MG63 (cell line): ENCODE measurements around the gene DAGLB. TPM values are rescaled to one million over a fixed set of nuclear protein-coding genes. Genes with fewer than 3 reads are reported as not detected.
"Not testable (repeated sequence)": the region's sequence is repeated elsewhere in the genome, so short reads cannot be mapped to it uniquely, and the experiment has no call there.

Source experiments
- DNase-seq: peaks from one replicate; pipeline ENCODE4 v3.0.0-alpha.2; 2020
- H3K27me3 ChIP-seq: fragments of 250-450 bp; sonication (Bioruptor Pico); 2 replicates; pipeline ENCODE4 v1.5.1; 2020; ENCODE audit warnings: mild to moderate bottlenecking, moderate library complexity
- H3K36me3 ChIP-seq: fragments of 250-450 bp; sonication (Bioruptor Pico); 2 replicates; pipeline ENCODE4 v1.5.1; 2020; ENCODE audit warnings: mild to moderate bottlenecking, moderate library complexity
- H3K4me3 ChIP-seq: fragments of 250-450 bp; sonication (Bioruptor Pico); 2 replicates; pipeline ENCODE4 v1.5.1; 2020; ENCODE audit warnings: mild to moderate bottlenecking, moderate library complexity
- H3K9me3 ChIP-seq: fragments of 250-450 bp; sonication (Bioruptor Pico); 2 replicates; pipeline ENCODE4 v1.5.1; 2020; ENCODE audit warnings: mild to moderate bottlenecking, moderate library complexity
- total RNA-seq: library from RNA; depleted of rRNA; stranded (reverse); fragments of >200 nt; shearing (Covaris generic); gene quantifications from 2 replicates; pipeline ENCODE4 v1.2.3, GENCODE V29; 2014; ENCODE audit warnings: low replicate concordance

DAGLB gene
- total RNA-seq, 1 experiment from 2014 or later: 15.6 TPM

- Histone ChIP-seq H3K4me3 (no peak overlapping the region), H3K36me3 (peaks cover 65% of the 10 kb centered on the region), H3K9me3 (no peaks in the 10 kb centered on the region), H3K27me3 (no peaks in the 10 kb centered on the region)
- DNase-seq: no peak
These were observed 54.1 kb downstream of the DAGLB start for GRCh38 chr7:6393667-6394056.

GRCh38 chr7:6392712-6393666, 54.8 kb downstream of the DAGLB start:
- Histone ChIP-seq H3K4me3 (no peak overlapping the region), H3K27me3 (no peaks in the 10 kb centered on the region), H3K36me3 (peaks cover 63% of the 10 kb centered on the region), H3K9me3 (no peaks in the 10 kb centered on the region)
- DNase-seq: peak; percentile 67

GRCh38 chr7:6389728-6390127, 58.0 kb downstream of the DAGLB start:
- no peak overlapping the region for H3K4me3 ChIP-seq
- no peaks in the 10 kb centered on the region for H3K27me3 ChIP-seq
- peaks cover 66% of the 10 kb centered on the region for H3K36me3 ChIP-seq
- no peaks in the 10 kb centered on the region for H3K9me3 ChIP-seq
- DNase-seq: no peak

- DNase-seq: no peak
- Histone ChIP-seq H3K4me3 (no peak overlapping the region), H3K27me3 (no peaks in the 10 kb centered on the region), H3K36me3 (peaks cover 49% of the 10 kb centered on the region), H3K9me3 (no peaks in the 10 kb centered on the region)
These were observed 59.9 kb downstream of the DAGLB start for GRCh38 chr7:6387734-6388294.

- DNase-seq: no peak
- Histone ChIP-seq H3K9me3 (no peaks in the 10 kb centered on the region), H3K27me3 (no peaks in the 10 kb centered on the region), H3K36me3 (peaks cover 45% of the 10 kb centered on the region), H3K4me3 (no peak overlapping the region)
These were observed 61.0 kb downstream of the DAGLB start for GRCh38 chr7:6386779-6387178.

- no peak overlapping the region for H3K4me3 ChIP-seq
- H3K27me3 ChIP-seq: no peaks in the 10 kb centered on the region
- no peaks in the 10 kb centered on the region for H3K9me3 ChIP-seq
- no peak for DNase-seq
- peaks cover 40% of the 10 kb centered on the region for H3K36me3 ChIP-seq
These were observed 61.7 kb downstream of the DAGLB start for GRCh38 chr7:6385909-6386560.

GRCh38 chr7:6385110-6385781, 62.5 kb downstream of the DAGLB start:
- H3K36me3 ChIP-seq: peaks cover 42% of the 10 kb centered on the region
- no peaks in the 10 kb centered on the region for H3K27me3 ChIP-seq
- H3K9me3 ChIP-seq: no peaks in the 10 kb centered on the region
- H3K4me3 ChIP-seq: no peak overlapping the region
- peak; percentile 72 for DNase-seq

- Histone ChIP-seq H3K4me3 (no peak overlapping the region), H3K36me3 (peaks cover 45% of the 10 kb centered on the region), H3K9me3 (no peaks in the 10 kb centered on the region), H3K27me3 (no peaks in the 10 kb centered on the region)
- no peak for DNase-seq
These were observed 63.4 kb downstream of the DAGLB start for GRCh38 chr7:6384327-6384726.

GRCh38 chr7:6382817-6383216, 64.9 kb downstream of the DAGLB start:
- no peaks in the 10 kb centered on the region for H3K27me3 ChIP-seq
- DNase-seq: no peak
- no peak overlapping the region for H3K4me3 ChIP-seq
- H3K36me3 ChIP-seq: peaks cover 47% of the 10 kb centered on the region
- no peaks in the 10 kb centered on the region for H3K9me3 ChIP-seq

- not testable (repeated sequence) for DNase-seq
These were observed 65.9 kb downstream of the DAGLB start for GRCh38 chr7:6381846-6382245.

GRCh38 chr7:6380310-6381095, 67.3 kb downstream of the DAGLB start:
- DNase-seq: no peak
- peaks cover 43% of the 10 kb centered on the region for H3K36me3 ChIP-seq

More at GRCh38 chr7:6381846-6382245, 65.9 kb downstream of the DAGLB start:
- not testable (repeated sequence) for H3K27me3 ChIP-seq, H3K4me3 ChIP-seq, H3K9me3 ChIP-seq
- peaks cover 45% of the 10 kb centered on the region for H3K36me3 ChIP-seq

GRCh38 chr7:6379886-6380285, 67.9 kb downstream of the DAGLB start:
- Histone ChIP-seq H3K4me3 (no peak overlapping the region), H3K9me3 (no peaks in the 10 kb centered on the region), H3K27me3 (no peaks in the 10 kb centered on the region), H3K36me3 (peaks cover 46% of the 10 kb centered on the region)
- DNase-seq: no peak

More at GRCh38 chr7:6380310-6381095, 67.3 kb downstream of the DAGLB start:
- no peaks in the 10 kb centered on the region for H3K27me3 ChIP-seq
- no peak overlapping the region for H3K4me3 ChIP-seq
- H3K9me3 ChIP-seq: no peaks in the 10 kb centered on the region

GRCh38 chr7:6378556-6378955, 69.2 kb downstream of the DAGLB start:
- H3K4me3 ChIP-seq, H3K27me3 ChIP-seq, H3K9me3 ChIP-seq, DNase-seq: not testable (repeated sequence)
- peaks cover 46% of the 10 kb centered on the region for H3K36me3 ChIP-seq

- Histone ChIP-seq H3K27me3 (no peaks in the 10 kb centered on the region), H3K9me3 (no peaks in the 10 kb centered on the region), H3K36me3 (peaks cover 41% of the 10 kb centered on the region), H3K4me3 (no peak overlapping the region)
- no peak for DNase-seq
These were observed 70.9 kb downstream of the DAGLB start for GRCh38 chr7:6376820-6377219.

GRCh38 chr7:6375348-6376101, 72.2 kb downstream of the DAGLB start:
- H3K36me3 ChIP-seq: peaks cover 34% of the 10 kb centered on the region
- H3K9me3 ChIP-seq: no peaks in the 10 kb centered on the region
- no peak for DNase-seq
- peak overlapping the region; percentile 84 for H3K4me3 ChIP-seq
- H3K27me3 ChIP-seq: no peaks in the 10 kb centered on the region
